Esophagus squamous epithelium (tissue), 5 donors: Measurements from ENCODE around the gene DHRS7. TPM values are rescaled to one million over a fixed set of nuclear protein-coding genes. Genes with fewer than 3 reads are reported as not detected.
A peak's percentile ranks its signal among the peaks of the same experiment; 100 is the strongest.

ENCODE experiments used
- DNase-seq: peaks from one replicate; lab custom pipeline; 2025; lab: John Stamatoyannopoulos, UW
- H3K27ac ChIP-seq, 4 donors: fragments of 200-600 bp; sonication (generic); one replicate each; pipeline ENCODE4 v1.5.1; 2016 to 2019; ENCODE audit warnings: mild to moderate bottlenecking in 1 of 4
- H3K27me3 ChIP-seq, 4 donors: fragments of 200-600 bp; sonication (generic); 1 replicate in 3 of 4; 2 replicates in 1 of 4; pipeline versions ENCODE4 v1.5.1 to v1.6.0; 2017 to 2021; ENCODE audit warnings: antibody characterized with exemption in 1 of 4
- H3K36me3 ChIP-seq, 3 donors: fragments of 200-600 bp; sonication (generic); one replicate each; pipeline ENCODE4 v1.5.1; 2016 to 2019
- H3K4me1 ChIP-seq, 3 donors: fragments of 200-600 bp; sonication (generic); one replicate each; pipeline ENCODE4 v1.5.1; 2017 to 2019
- H3K4me3 ChIP-seq, 4 donors: fragments of 200-600 bp; sonication (generic); 1 replicate in 3 of 4; 2 replicates in 1 of 4; pipeline ENCODE4 v1.5.1; 2016 to 2019; ENCODE audit warnings: mild to moderate bottlenecking in 2 of 4, moderate library complexity in 1 of 4
- H3K9me3 ChIP-seq, 3 donors: fragments of 200-600 bp; sonication (generic); one replicate each; pipeline ENCODE4 v1.5.1; 2016 to 2019
- CTCF ChIP-seq, 6 experiments: fragments of 450-650 bp in 4 of 6; fragments of 200-600 bp in 2 of 6; sonication (generic) in 2 of 6; IDR thresholded peaks; one replicate each; pipeline ENCODE4 v1.5.1; 2016 to 2019; ENCODE audit warnings: antibody characterized with exemption in 6 of 6, mild to moderate bottlenecking in 4 of 6, moderate library complexity in 4 of 6
- POLR2A ChIP-seq, 4 donors: fragments of 450-650 bp; IDR thresholded peaks; one replicate each; pipeline ENCODE4 v1.6.1; 2017; ENCODE audit warnings: antibody characterized with exemption in 4 of 4, mild to moderate bottlenecking in 4 of 4, moderate library complexity in 3 of 4
- WGBS, 2 donors: methylation state at CpG; one replicate each; pipeline ENCODE4 v1.1.5; 2018; 5-methylcytosine and 5-hydroxymethylcytosine counted together
- intact Hi-C: fragments of 100-400 bp; cut with DNase I; formaldehyde crosslinking; loops from one replicate; pipeline ENCODE4 v1.15.0; 2022
- total RNA-seq, 4 donors: library from RNA; depleted of rRNA; stranded (reverse); fragments of >200 nt; gene quantifications; one replicate each; pipeline ENCODE4 v1.1.0, GENCODE V29; 2016
- donor health status: DM: yes; HTN: yes; CAD: no.

Gene DHRS7
- total RNA-seq, 4 donors from 2014 or later, result 43.1 to 82.0 (median 60.1) TPM

- TF ChIP-seq CTCF (IDR thresholded peaks at IDR 0.05), result no peak
- TF ChIP-seq POLR2A (IDR thresholded peaks at IDR 0.05), result no peak
- no peaks in the 10 kb centered on the region for H3K36me3 ChIP-seq
- no peaks in the 10 kb centered on the region for H3K9me3 ChIP-seq
- intact Hi-C loops, result loop anchor here (5.0 kb wide), 2 partner anchors 126 to 221 kb away; no protein-coding TSS in a partner anchor
- H3K4me1 ChIP-seq, result peaks cover 0 to 9% (median 8%) of the 10 kb centered on the region in 3 donors
- no peaks in the 10 kb centered on the region for H3K27me3 ChIP-seq
- no peak overlapping the region for H3K27ac ChIP-seq
- H3K4me3 ChIP-seq, result no peak overlapping the region
- 50 to 63% methylated on average over 3 of the region's 3 CpGs for WGBS, 2 donors
- no peak for DNase-seq
Observed at GRCh38 chr14:60188115-60188514, 22.9 kb upstream of the DHRS7 start.

GRCh38 chr14:60184905-60185555 lies 19.8 kb upstream of the DHRS7 start:
- Histone ChIP-seq H3K4me1 (peaks cover 0 to 11% (median 8%) of the 10 kb centered on the region in 3 donors), H3K27ac (no peak overlapping the region), H3K36me3 (no peaks in the 10 kb centered on the region), H3K4me3 (no peak overlapping the region), H3K27me3 (no peaks in the 10 kb centered on the region), H3K9me3 (no peaks in the 10 kb centered on the region)
- intact Hi-C loops, result loop anchor here (5.0 kb wide), 2 partner anchors 123 to 218 kb away; no protein-coding TSS in a partner anchor
- DNase-seq, result no peak
- 44 to 48% methylated on average over 5 of the region's 5 CpGs for WGBS, 2 donors
- no peak for TF ChIP-seq POLR2A (IDR thresholded peaks at IDR 0.05)
- no peak for TF ChIP-seq CTCF (IDR thresholded peaks at IDR 0.05)

- 0 to 2% methylated on average over 5 of the region's 5 CpGs for WGBS, 2 donors
- peak overlapping the region in 3 of 4 donors; percentile 45 to 63 (median 58) for H3K27ac ChIP-seq
- no peak for DNase-seq
Observed at GRCh38 chr14:60184146-60184904, 19.1 kb upstream of the DHRS7 start.

GRCh38 chr14:60183741-60184140 lies 18.5 kb upstream of the DHRS7 start:
- no peaks in the 10 kb centered on the region for H3K9me3 ChIP-seq
- no peak for DNase-seq
- intact Hi-C loops, result no loop called here
- no peaks in the 10 kb centered on the region for H3K36me3 ChIP-seq
- H3K4me3 ChIP-seq, result peak overlapping the region in 3 of 4 donors; percentile 40 to 65 (median 45)
- H3K4me1 ChIP-seq, result peaks cover 0 to 20% (median 8%) of the 10 kb centered on the region in 3 donors
- no peak for TF ChIP-seq POLR2A (IDR thresholded peaks at IDR 0.05)
- no peak for TF ChIP-seq CTCF (IDR thresholded peaks at IDR 0.05)
- 20 to 22% methylated on average over 1 of the region's 1 CpG for WGBS, 2 donors
- no peaks in the 10 kb centered on the region for H3K27me3 ChIP-seq
- peak overlapping the region in 3 of 4 donors; percentile 45 to 63 (median 58) for H3K27ac ChIP-seq

More at GRCh38 chr14:60184146-60184904, 19.1 kb upstream of the DHRS7 start:
- Histone ChIP-seq H3K27me3 (no peaks in the 10 kb centered on the region), H3K36me3 (no peaks in the 10 kb centered on the region), H3K4me1 (peaks cover 0 to 18% (median 8%) of the 10 kb centered on the region in 3 donors), H3K9me3 (no peaks in the 10 kb centered on the region), H3K4me3 (peak overlapping the region; percentile 4 to 65 (median 42))
- TF ChIP-seq POLR2A (IDR thresholded peaks at IDR 0.05) (no peak), CTCF (IDR thresholded peaks at IDR 0.05) (peak; percentile 59 to 88 (median 76))
- intact Hi-C loops, result no loop called here

GRCh38 chr14:60183138-60183537 lies 17.9 kb upstream of the DHRS7 start:
- H3K27ac ChIP-seq, result no peak overlapping the region
- no peaks in the 10 kb centered on the region for H3K9me3 ChIP-seq
- TF ChIP-seq POLR2A (IDR thresholded peaks at IDR 0.05), result no peak
- no peak for TF ChIP-seq CTCF (IDR thresholded peaks at IDR 0.05)
- no peaks in the 10 kb centered on the region for H3K36me3 ChIP-seq
- H3K27me3 ChIP-seq, result no peaks in the 10 kb centered on the region
- intact Hi-C loops, result no loop called here
- WGBS, 2 donors, result 92 to 100% methylated on average over 3 of the region's 3 CpGs
- H3K4me3 ChIP-seq, result no peak overlapping the region
- DNase-seq, result no peak
- H3K4me1 ChIP-seq, result peaks cover 0 to 20% (median 8%) of the 10 kb centered on the region in 3 donors
